ENCODE results near the gene GJB1.
A peak's percentile ranks its signal among the peaks of the same experiment; 100 is the strongest.

GJB1 gene

GRCh38 chrX:71227370-71228062 lies 4.5 kb downstream of the GJB1 start:
- Mint-ChIP-seq H3K9me3 (no peaks in the 10 kb centered on the region), H3K27me3 (peaks cover 33% of the 10 kb centered on the region), H3K36me3 (ENCODE audit: low read depth) (no peaks in the 10 kb centered on the region), H3K4me3 (no peak overlapping the region), H3K27ac (no peak overlapping the region), H3K4me1 (ENCODE audit: low read depth) (no peaks in the 10 kb centered on the region)
- DNase-seq, result no peak

DNA sequence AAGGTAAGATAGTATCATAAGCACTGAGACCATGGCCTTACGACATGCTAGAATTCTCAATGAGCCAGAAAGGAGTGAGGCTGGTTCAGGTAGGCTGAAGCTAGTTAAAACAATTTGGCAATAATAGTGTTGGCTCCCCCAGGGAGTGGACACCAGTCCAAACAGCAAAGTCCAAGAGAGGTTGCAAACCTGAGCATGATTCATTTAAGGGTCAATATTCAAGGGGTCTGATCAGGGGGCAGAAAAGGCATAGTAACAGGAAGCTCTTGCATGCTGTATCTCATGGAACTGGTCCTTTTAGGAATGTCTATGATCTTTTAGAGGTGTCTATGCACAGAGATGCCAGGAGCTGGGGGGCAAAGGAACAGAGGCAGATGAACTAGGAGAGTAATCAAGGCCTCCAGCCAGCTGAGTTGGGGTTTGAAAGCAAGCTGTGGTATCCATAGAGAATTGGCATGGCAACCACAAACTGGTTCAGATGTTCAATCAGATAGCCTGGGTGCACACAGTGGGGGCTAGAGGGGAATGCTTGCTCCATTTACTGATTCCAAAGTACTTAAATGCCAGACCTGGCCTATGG lies 5.1 kb downstream of the GJB1 start:
- no peaks in the 10 kb centered on the region for H3K36me3 Mint-ChIP-seq (ENCODE audit: low read depth)
- peaks cover 31% of the 10 kb centered on the region for H3K27me3 Mint-ChIP-seq
- H3K4me1 Mint-ChIP-seq (ENCODE audit: low read depth), result no peaks in the 10 kb centered on the region
- no peak overlapping the region for H3K4me3 Mint-ChIP-seq
- no peaks in the 10 kb centered on the region for H3K9me3 Mint-ChIP-seq
- no peak for DNase-seq
- H3K27ac Mint-ChIP-seq, result no peak overlapping the region

- DNase-seq, result no peak
- Mint-ChIP-seq H3K9me3 (no peaks in the 10 kb centered on the region), H3K36me3 (ENCODE audit: low read depth) (peaks cover 8% of the 10 kb centered on the region), H3K27ac (peak overlapping the region; percentile 16), H3K27me3 (peaks cover 12% of the 10 kb centered on the region), H3K4me3 (no peak overlapping the region), H3K4me1 (ENCODE audit: low read depth) (no peaks in the 10 kb centered on the region)
Observed at GRCh38 chrX:71235482-71235881, 12.5 kb downstream of the GJB1 start.

- DNase-seq, result no peak
- Mint-ChIP-seq H3K4me3 (no peak overlapping the region), H3K27me3 (peaks cover 20% of the 10 kb centered on the region), H3K27ac (no peak overlapping the region), H3K4me1 (ENCODE audit: low read depth) (no peaks in the 10 kb centered on the region), H3K9me3 (no peaks in the 10 kb centered on the region), H3K36me3 (ENCODE audit: low read depth) (peaks cover 21% of the 10 kb centered on the region)
Observed at GRCh38 chrX:71236836-71237235, 13.8 kb downstream of the GJB1 start.

DNA sequence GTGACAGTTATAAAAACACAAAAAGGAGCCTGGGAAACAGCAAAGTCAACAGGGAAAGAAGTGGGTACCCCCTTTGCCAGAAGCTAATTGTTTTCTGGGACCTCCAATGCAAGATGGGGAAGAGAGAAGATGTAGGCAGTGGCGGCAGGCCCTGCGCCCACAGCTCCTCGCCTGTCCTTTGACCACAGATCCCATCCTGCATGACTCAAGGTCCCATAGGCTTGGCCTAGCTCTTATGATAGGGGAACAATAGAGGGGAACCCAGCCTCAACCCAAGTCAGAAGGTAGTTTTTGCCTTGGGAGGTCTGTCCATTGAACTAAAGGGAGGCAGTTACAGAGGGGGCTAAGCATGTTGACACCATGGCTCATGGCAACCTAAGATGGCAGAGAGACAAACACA lies 16.8 kb downstream of the GJB1 start:
- H3K27ac Mint-ChIP-seq, result no peak overlapping the region
- peaks cover 25% of the 10 kb centered on the region for H3K27me3 Mint-ChIP-seq
- no peak for DNase-seq
- H3K36me3 Mint-ChIP-seq (ENCODE audit: low read depth), result peaks cover 45% of the 10 kb centered on the region
- no peak overlapping the region for H3K4me3 Mint-ChIP-seq
- no peaks in the 10 kb centered on the region for H3K9me3 Mint-ChIP-seq
- no peaks in the 10 kb centered on the region for H3K4me1 Mint-ChIP-seq (ENCODE audit: low read depth)

GRCh38 chrX:71241301-71241700 lies 18.3 kb downstream of the GJB1 start:
- Mint-ChIP-seq H3K9me3 (no peaks in the 10 kb centered on the region), H3K27me3 (peaks cover 30% of the 10 kb centered on the region), H3K4me1 (ENCODE audit: low read depth) (no peaks in the 10 kb centered on the region), H3K4me3 (no peak overlapping the region), H3K27ac (no peak overlapping the region), H3K36me3 (ENCODE audit: low read depth) (peaks cover 58% of the 10 kb centered on the region)
- DNase-seq, result no peak

- no peaks in the 10 kb centered on the region for H3K4me1 Mint-ChIP-seq (ENCODE audit: low read depth)
- H3K36me3 Mint-ChIP-seq (ENCODE audit: low read depth), result peaks cover 85% of the 10 kb centered on the region
- no peaks in the 10 kb centered on the region for H3K9me3 Mint-ChIP-seq
- H3K27ac Mint-ChIP-seq, result no peak overlapping the region
- DNase-seq, result no peak
- peaks cover 27% of the 10 kb centered on the region for H3K27me3 Mint-ChIP-seq
- H3K4me3 Mint-ChIP-seq, result no peak overlapping the region
Observed at GRCh38 chrX:71244359-71245128, 21.5 kb downstream of the GJB1 start.

DNA sequence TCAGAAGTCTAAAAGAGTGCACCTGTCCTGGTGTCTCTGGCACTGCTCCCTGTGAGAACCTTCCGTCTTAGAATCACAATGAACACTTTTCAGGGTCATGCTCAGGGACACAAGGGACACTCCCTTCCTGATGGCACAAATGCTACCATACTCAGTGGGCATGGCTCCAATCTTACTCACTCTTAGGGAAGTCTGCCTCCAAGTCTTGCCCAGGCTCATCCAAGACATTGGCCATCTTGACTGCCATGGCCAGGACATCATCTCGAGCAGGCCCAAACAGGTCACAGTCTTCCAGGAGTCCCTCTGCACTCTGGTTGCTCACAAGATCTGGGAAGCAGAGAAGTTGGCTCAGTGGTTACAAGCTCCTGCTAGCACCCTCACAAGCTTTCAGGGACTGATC lies 22.1 kb downstream of the GJB1 start:
- peaks cover 86% of the 10 kb centered on the region for H3K36me3 Mint-ChIP-seq (ENCODE audit: low read depth)
- no peaks in the 10 kb centered on the region for H3K4me1 Mint-ChIP-seq (ENCODE audit: low read depth)
- H3K9me3 Mint-ChIP-seq, result no peaks in the 10 kb centered on the region
- H3K27ac Mint-ChIP-seq, result peak overlapping the region; percentile 4
- no peak for DNase-seq
- no peak overlapping the region for H3K4me3 Mint-ChIP-seq
- peaks cover 27% of the 10 kb centered on the region for H3K27me3 Mint-ChIP-seq

- H3K4me3 Mint-ChIP-seq, result peak overlapping the region; percentile 91
Observed at GRCh38 chrX:71250841-71251240, 27.8 kb downstream of the GJB1 start.

DNA sequence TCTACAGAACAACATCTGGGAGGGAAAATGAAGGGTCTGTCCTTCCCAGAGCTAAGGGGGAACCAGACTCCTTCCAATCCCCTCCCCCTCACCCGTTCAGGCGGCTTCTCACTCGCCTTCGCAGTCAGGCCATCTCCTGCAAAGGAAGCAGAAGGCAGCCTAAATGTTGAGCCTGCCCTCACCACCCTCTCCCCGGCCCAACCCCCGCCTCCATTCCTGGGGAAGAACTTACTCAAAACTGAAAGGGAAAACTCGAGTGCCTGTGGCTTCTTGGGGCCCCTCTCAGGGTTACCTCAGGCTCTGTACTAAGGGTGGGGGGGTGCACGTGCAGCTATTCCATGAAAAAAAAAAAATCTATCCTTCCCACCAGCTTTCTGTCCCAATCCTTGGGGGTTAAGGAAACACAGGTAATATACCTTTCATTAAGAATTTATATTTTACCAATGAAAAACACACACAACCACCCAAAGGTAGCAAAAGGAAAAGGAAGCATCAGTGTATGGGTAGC lies 28.5 kb downstream of the GJB1 start:
- Mint-ChIP-seq H3K9me3 (no peaks in the 10 kb centered on the region), H3K4me1 (ENCODE audit: low read depth) (peaks cover 35% of the 10 kb centered on the region), H3K4me3 (peak overlapping the region; percentile 91), H3K27me3 (peaks cover 17% of the 10 kb centered on the region), H3K36me3 (ENCODE audit: low read depth) (peaks cover 42% of the 10 kb centered on the region), H3K27ac (peak overlapping the region; percentile 81)
- peak; percentile 58 for DNase-seq

More at GRCh38 chrX:71250841-71251240, 27.8 kb downstream of the GJB1 start:
- no peaks in the 10 kb centered on the region for H3K9me3 Mint-ChIP-seq
- H3K36me3 Mint-ChIP-seq (ENCODE audit: low read depth), result peaks cover 47% of the 10 kb centered on the region
- no peak for DNase-seq
- peaks cover 20% of the 10 kb centered on the region for H3K27me3 Mint-ChIP-seq
- peak overlapping the region; percentile 81 for H3K27ac Mint-ChIP-seq
- peaks cover 34% of the 10 kb centered on the region for H3K4me1 Mint-ChIP-seq (ENCODE audit: low read depth)

DNA sequence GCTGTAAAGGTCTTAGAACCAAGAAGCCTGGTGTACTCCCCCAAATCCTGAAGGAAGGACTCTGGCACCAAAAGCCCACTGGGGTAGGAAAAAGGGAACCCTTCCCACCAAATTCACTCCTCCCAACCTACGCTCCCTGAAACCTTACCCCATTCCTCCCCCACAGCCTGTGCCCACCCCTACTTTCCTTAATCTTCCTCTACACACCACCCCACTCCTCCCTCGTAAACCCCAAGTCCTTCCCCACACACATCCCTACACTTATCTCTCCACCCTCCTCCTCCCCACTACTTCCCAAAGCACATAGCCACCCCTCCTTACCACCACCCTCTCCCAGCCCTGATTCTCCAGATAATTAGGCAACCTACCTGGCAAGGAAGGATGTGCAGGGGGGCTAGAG lies 29.2 kb downstream of the GJB1 start:
- peaks cover 15% of the 10 kb centered on the region for H3K27me3 Mint-ChIP-seq

GRCh38 chrX:71253253-71254091 lies 30.4 kb downstream of the GJB1 start:
- Mint-ChIP-seq H3K4me3 (peak overlapping the region; percentile 91), H3K27me3 (peaks cover 13% of the 10 kb centered on the region), H3K9me3 (no peaks in the 10 kb centered on the region), H3K4me1 (ENCODE audit: low read depth) (peaks cover 35% of the 10 kb centered on the region), H3K27ac (peak overlapping the region; percentile 91), H3K36me3 (ENCODE audit: low read depth) (peaks cover 27% of the 10 kb centered on the region)
- peak; percentile 48 for DNase-seq

More for the DNA sequence above, 29.2 kb downstream of the GJB1 start:
- H3K4me1 Mint-ChIP-seq (ENCODE audit: low read depth), result peaks cover 35% of the 10 kb centered on the region
- H3K4me3 Mint-ChIP-seq, result peak overlapping the region; percentile 91
- DNase-seq, result no peak
- H3K27ac Mint-ChIP-seq, result no peak overlapping the region
- peaks cover 36% of the 10 kb centered on the region for H3K36me3 Mint-ChIP-seq (ENCODE audit: low read depth)
- no peaks in the 10 kb centered on the region for H3K9me3 Mint-ChIP-seq

DNA sequence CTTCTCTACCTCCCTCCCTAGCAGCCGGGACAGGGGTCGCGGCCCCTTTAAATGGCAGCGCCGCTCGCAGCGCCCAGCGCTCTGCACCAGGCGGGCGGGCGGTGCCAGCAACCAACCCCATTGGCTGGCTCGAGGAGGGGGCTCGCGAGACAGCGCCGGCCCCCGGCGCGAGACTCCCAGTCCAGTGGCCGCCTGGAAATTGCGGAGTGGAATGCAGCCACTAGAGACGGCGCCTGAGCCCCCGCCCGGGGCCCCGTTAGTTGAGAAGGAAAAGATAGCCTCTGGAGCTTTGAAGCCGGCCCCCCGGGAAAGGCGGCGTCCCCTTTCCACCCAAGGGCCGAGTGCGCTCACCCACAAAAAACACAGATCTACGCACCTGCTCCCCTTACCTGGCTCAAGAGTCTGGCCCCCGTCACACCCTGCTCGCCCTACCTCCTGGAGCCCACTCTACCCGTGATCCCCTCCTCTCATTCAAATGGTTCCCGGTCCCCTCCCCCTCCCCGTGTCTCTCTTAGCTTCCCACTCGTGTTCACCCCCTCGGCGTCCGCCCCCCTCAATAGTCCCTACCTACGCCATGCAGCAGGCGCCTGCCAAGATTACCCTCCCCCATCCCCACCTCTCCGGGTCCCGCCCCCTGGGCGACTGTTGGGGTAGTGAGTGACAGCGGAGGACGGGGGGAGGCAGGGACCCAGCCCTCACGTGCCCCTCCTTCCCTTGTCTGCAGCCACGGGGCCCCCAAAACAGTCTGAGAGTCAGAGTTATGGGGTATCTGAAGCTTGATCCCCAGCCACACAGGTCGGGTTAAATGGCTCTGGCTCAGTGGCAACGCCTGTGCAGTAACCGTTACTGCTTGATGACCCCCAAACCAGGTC lies 31.3 kb downstream of the GJB1 start, which contains the start of gene ZMYM3:
TSS of gene ZMYM3 (minus strand) at position 49 of the 872 bp plus-strand sequence. CDS start 885 bp downstream, outside the sequence.
- peak; percentile 80 for DNase-seq
- H3K36me3 Mint-ChIP-seq (ENCODE audit: low read depth), result peaks cover 19% of the 10 kb centered on the region
- peak within 1 kb of the TSS; percentile 91 for H3K4me3 Mint-ChIP-seq
- peak within 1 kb of the TSS; percentile 91 for H3K27ac Mint-ChIP-seq
- H3K27me3 Mint-ChIP-seq, result peaks cover 13% of the 10 kb centered on the region
- H3K4me1 Mint-ChIP-seq (ENCODE audit: low read depth), result peaks cover 35% of the 10 kb centered on the region
- H3K9me3 Mint-ChIP-seq, result no peaks in the 10 kb centered on the region
